Smooth muscle cell of the brain vasculature (primary cell): ENCODE data around the gene ONECUT3.

ENCODE experiments used
- DNase-seq: peaks from one replicate; pipeline ENCODE4 v3.0.0-alpha.2; 2012; ENCODE audit warnings: low read depth, low spot score

The ONECUT3 gene

GRCh38 chr19:1739960-1740629 is 13.2 kb upstream of the ONECUT3 start:
- no peak for DNase-seq

- DNase-seq, result no peak
These were observed 10.2 kb upstream of the ONECUT3 start for GRCh38 chr19:1742989-1743696.

- no peak for DNase-seq
These were observed 9.1 kb upstream of the ONECUT3 start for GRCh38 chr19:1744133-1744665.

- DNase-seq, result no peak
These were observed 8.3 kb upstream of the ONECUT3 start for GRCh38 chr19:1744822-1745563.

GRCh38 chr19:1745589-1746031 is 7.7 kb upstream of the ONECUT3 start:
- no peak for DNase-seq

- no peak for DNase-seq
These were observed 6.7 kb upstream of the ONECUT3 start for GRCh38 chr19:1746401-1747284.

- DNase-seq, result no peak
These were observed 5.8 kb upstream of the ONECUT3 start for GRCh38 chr19:1747285-1748114.

- DNase-seq, result no peak
These were observed 5.0 kb upstream of the ONECUT3 start for GRCh38 chr19:1748115-1748872.

GRCh38 chr19:1748873-1749341 is 4.4 kb upstream of the ONECUT3 start:
- no peak for DNase-seq

- DNase-seq, result no peak
These were observed 3.6 kb upstream of the ONECUT3 start for GRCh38 chr19:1749373-1750342.

GRCh38 chr19:1750343-1751021 is 2.8 kb upstream of the ONECUT3 start:
- DNase-seq, result no peak

GRCh38 chr19:1751367-1752008 is 1.8 kb upstream of the ONECUT3 start:
- DNase-seq, result no peak

GRCh38 chr19:1752009-1752756 is 1.1 kb upstream of the ONECUT3 start:
- no peak for DNase-seq

- no peak for DNase-seq
These were observed 821 bp downstream of the ONECUT3 start for GRCh38 chr19:1754018-1754635.

GRCh38 chr19:1754636-1755466 is 1.5 kb downstream of the ONECUT3 start:
- no peak for DNase-seq
